Measurements from ENCODE around the gene PPARA.

PPARA gene

GRCh38 chr22:46142548-46143490 lies 7.5 kb upstream of the PPARA start:
- DNase-seq (ENCODE audit: low read depth in 2 of 2), result no peak

GRCh38 chr22:46143491-46144147 lies 6.7 kb upstream of the PPARA start:
- no peak for DNase-seq (ENCODE audit: low read depth in 2 of 2)

- no peak for DNase-seq (ENCODE audit: low read depth in 2 of 2)
Observed at GRCh38 chr22:46145361-46145851, 4.9 kb upstream of the PPARA start.

- no peak for DNase-seq (ENCODE audit: low read depth in 2 of 2)
Observed at GRCh38 chr22:46145896-46146295, 4.4 kb upstream of the PPARA start.

- no peak for DNase-seq (ENCODE audit: low read depth in 2 of 2)
Observed at GRCh38 chr22:46146329-46146728, 4.0 kb upstream of the PPARA start.

- DNase-seq (ENCODE audit: low read depth in 2 of 2), result no peak
Observed at GRCh38 chr22:46147061-46147460, 3.3 kb upstream of the PPARA start.

- DNase-seq (ENCODE audit: low read depth in 2 of 2), result no peak
Observed at GRCh38 chr22:46147471-46148267, 2.7 kb upstream of the PPARA start.

- no peak for DNase-seq (ENCODE audit: low read depth in 2 of 2)
Observed at GRCh38 chr22:46148336-46148735, 2.0 kb upstream of the PPARA start.

- DNase-seq (ENCODE audit: low read depth in 2 of 2), result no peak
Observed at GRCh38 chr22:46148816-46149511, 1.4 kb upstream of the PPARA start.

GRCh38 chr22:46149512-46150033 lies 753 bp upstream of the PPARA start:
- no peak for DNase-seq (ENCODE audit: low read depth in 2 of 2)

- peak; percentile 22 to 43 for DNase-seq (ENCODE audit: low read depth in 2 of 2)
Observed at GRCh38 chr22:46150655-46151477, 540 bp downstream of the PPARA start.

- DNase-seq (ENCODE audit: low read depth in 2 of 2), result no peak
Observed at GRCh38 chr22:46153930-46154329, 3.6 kb downstream of the PPARA start.

- DNase-seq (ENCODE audit: low read depth in 2 of 2), result no peak
Observed at GRCh38 chr22:46156031-46156430, 5.7 kb downstream of the PPARA start.

- no peak for DNase-seq (ENCODE audit: low read depth in 2 of 2)
Observed at GRCh38 chr22:46158283-46158682, 8.0 kb downstream of the PPARA start.

GRCh38 chr22:46159212-46159611 lies 8.9 kb downstream of the PPARA start:
- no peak for DNase-seq (ENCODE audit: low read depth in 2 of 2)

GRCh38 chr22:46159777-46160176 lies 9.5 kb downstream of the PPARA start:
- DNase-seq (ENCODE audit: low read depth in 2 of 2), result no peak

GRCh38 chr22:46162285-46162684 lies 12.0 kb downstream of the PPARA start:
- no peak for DNase-seq (ENCODE audit: low read depth in 2 of 2)

GRCh38 chr22:46162771-46163556 lies 12.6 kb downstream of the PPARA start:
- DNase-seq (ENCODE audit: low read depth in 2 of 2), result no peak

GRCh38 chr22:46163557-46163888 lies 13.2 kb downstream of the PPARA start:
- DNase-seq (ENCODE audit: low read depth in 2 of 2), result no peak

GRCh38 chr22:46165977-46166376 lies 15.7 kb downstream of the PPARA start:
- no peak for DNase-seq (ENCODE audit: low read depth in 2 of 2)
